SK-N-SH (cell line): ENCODE measurements around the gene PITPNB. TPM values are rescaled to one million over a fixed set of nuclear protein-coding genes. Genes with fewer than 3 reads are reported as not detected.

Source experiments
- CTCF ChIA-PET: fragments of 300-600, 350-600 bp; formaldehyde crosslinking; extraction: SDS; loops from one replicate; lab custom pipeline; 2021; lab: Yijun Ruan, JAX
- POLR2A ChIA-PET: fragments of 350-600 bp; sonication (Branson Sonifier 250); formaldehyde crosslinking; extraction: SDS; loops from one replicate; lab custom pipeline; 2020; ENCODE audit warnings: antibody characterized with exemption, inconsistent platforms; lab: Yijun Ruan, JAX
- DNase-seq: peaks from one replicate; pipeline ENCODE4 v3.0.0; 2012
- H2AFZ ChIP-seq: fragments of 200-600 bp; sonication (generic); 2 replicates; pipeline ENCODE4 v1.8.1; 2016; ENCODE audit warnings: antibody characterized with exemption, mild to moderate bottlenecking, low read depth
- H3F3A ChIP-seq: fragments of 200-600 bp; sonication (generic); replicated peaks from 2 replicates; pipeline ENCODE3; 2016; ENCODE audit warnings: antibody characterized with exemption, mild to moderate bottlenecking; ENCODE audit not compliant: insufficient read depth
- H3K27ac ChIP-seq, 2 experiments: fragments of 200-500 bp in 1 of 2; fragments of 200-600 bp in 1 of 2; sonication (Bioruptor generic) in 1 of 2; sonication (generic), shearing (Covaris generic) in 1 of 2; 2 replicates each; pipeline versions ENCODE4 v1.5.1 to v1.6.1; 2014 to 2016; ENCODE audit warnings: low read depth in 2 of 2, inconsistent platforms in 1 of 2, low read length in 1 of 2, mild to moderate bottlenecking in 1 of 2, mixed read lengths in 1 of 2
- H3K27me3 ChIP-seq: fragments of 200-600 bp; sonication (generic), shearing (Covaris generic); 2 replicates; pipeline ENCODE4 v1.6.1; 2016; ENCODE audit warnings: mixed run types; ENCODE audit not compliant: insufficient read depth
- H3K36me3 ChIP-seq, 2 experiments: fragments of 200-500 bp in 1 of 2; fragments of 200-600 bp in 1 of 2; sonication (Bioruptor generic) in 1 of 2; sonication (generic) in 1 of 2; replicated peaks in 1 of 2; 2 replicates each; pipeline versions ENCODE3 to v1.5.1; 2014 to 2016; ENCODE audit warnings: low read length in 1 of 2, mild to moderate bottlenecking in 1 of 2; ENCODE audit not compliant: insufficient read depth in 2 of 2, control insufficient read depth in 1 of 2
- H3K4me1 ChIP-seq, 2 experiments: fragments of 200-500 bp in 1 of 2; fragments of 200-600 bp in 1 of 2; sonication (Bioruptor generic) in 1 of 2; sonication (generic), shearing (Covaris generic) in 1 of 2; 2 replicates each; pipeline versions ENCODE4 v1.5.1 to v1.6.1; 2014 to 2016; ENCODE audit warnings: low read depth in 1 of 2, low read length in 1 of 2, mixed run types in 1 of 2; ENCODE audit not compliant: insufficient read depth in 2 of 2, control insufficient read depth in 1 of 2
- H3K4me2 ChIP-seq: fragments of 200-600 bp; sonication (generic), shearing (Covaris generic); 2 replicates; pipeline ENCODE4 v1.6.1; 2017; ENCODE audit warnings: mixed run types
- H3K4me3 ChIP-seq, 2 experiments: fragments of 200-500 bp in 1 of 2; fragments of 200-600 bp in 1 of 2; sonication (Bioruptor generic) in 1 of 2; sonication (generic), shearing (Covaris generic) in 1 of 2; 2 replicates each; pipeline versions ENCODE4 v1.5.1 to v1.8.1; 2014 to 2016; ENCODE audit warnings: low read depth in 2 of 2, inconsistent platforms in 1 of 2, low read length in 1 of 2, mild to moderate bottlenecking in 1 of 2, mixed read lengths in 1 of 2, moderate library complexity in 1 of 2
- H3K79me2 ChIP-seq: fragments of 200-600 bp; sonication (generic); 2 replicates; pipeline ENCODE4 v1.8.1; 2017; ENCODE audit warnings: mild to moderate bottlenecking; ENCODE audit not compliant: insufficient read depth
- H3K9ac ChIP-seq: fragments of 200-600 bp; sonication (generic); 2 replicates; pipeline ENCODE4 v1.6.1; 2017; ENCODE audit warnings: mixed run types
- H3K9me2 ChIP-seq: fragments of 200-600 bp; sonication (generic); 2 replicates; pipeline ENCODE4 v1.6.1; 2017; ENCODE audit warnings: mixed run types
- H3K9me3 ChIP-seq: fragments of 200-600 bp; sonication (generic); 2 replicates; pipeline ENCODE4 v1.6.1; 2017; ENCODE audit warnings: mixed run types, mild to moderate bottlenecking, moderate library complexity
- H4K20me1 ChIP-seq: fragments of 200-600 bp; sonication (generic); 2 replicates; pipeline ENCODE4 v1.6.1; 2017; ENCODE audit warnings: mild to moderate bottlenecking, mixed run types; ENCODE audit not compliant: insufficient read depth
- CHD2 ChIP-seq: fragments of 150-350 bp; IDR thresholded peaks from 2 replicates; pipeline ENCODE4 v1.6.1; 2018; ENCODE audit warnings: low read length; ENCODE audit not compliant: partially characterized antibody
- EP300 ChIP-seq, 2 experiments: IDR thresholded peaks; 2 replicates each; pipeline versions ENCODE4 v1.4.0 to v1.6.1; 2012; ENCODE audit warnings: borderline replicate concordance in 1 of 2, low read depth in 1 of 2, low read length in 1 of 2
- EZH2phosphoT487 ChIP-seq: fragments of 200-600 bp; sonication (generic); IDR thresholded peaks from 2 replicates; pipeline ENCODE4 v1.6.1; 2017; ENCODE audit warnings: low read depth, mixed run types, mild to moderate bottlenecking, antibody characterized with exemption, moderate library complexity, borderline replicate concordance
- FOSL2 ChIP-seq: IDR thresholded peaks from 2 replicates; pipeline ENCODE4 v1.4.0; 2012; ENCODE audit warnings: low read depth, mild to moderate bottlenecking, moderate library complexity, borderline replicate concordance
- FOXJ3 ChIP-seq: sonication (generic); formaldehyde crosslinking; IDR thresholded peaks from 2 replicates; pipeline ENCODE4 v1.5.1; 2020; ENCODE audit warnings: mild to moderate bottlenecking, missing genetic modification reagents
- GABPA ChIP-seq: IDR thresholded peaks from 2 replicates; pipeline ENCODE4 v1.4.0; 2012; ENCODE audit warnings: low read depth, mild to moderate bottlenecking
- GATA2 ChIP-seq: sonication (generic); formaldehyde crosslinking; IDR thresholded peaks from 2 replicates; pipeline ENCODE4 v1.5.0; 2020; ENCODE audit warnings: mild to moderate bottlenecking, missing genetic modification reagents
- JUND ChIP-seq: IDR thresholded peaks from 2 replicates; pipeline ENCODE4 v1.4.0; 2012
- MXI1 ChIP-seq: IDR thresholded peaks from 2 replicates; pipeline ENCODE4 v1.6.1; 2012; ENCODE audit warnings: mild to moderate bottlenecking, low read depth, low read length, improper control_type of control experiment
- NFIC ChIP-seq: IDR thresholded peaks from 2 replicates; pipeline ENCODE4 v1.4.0; 2012; ENCODE audit warnings: borderline replicate concordance
- NRF1 ChIP-seq: IDR thresholded peaks from 2 replicates; pipeline ENCODE4 v1.6.1; 2012; ENCODE audit warnings: low read depth, mild to moderate bottlenecking, low read length
- POLR2AphosphoS5 ChIP-seq: IDR thresholded peaks from 2 replicates; pipeline ENCODE4 v1.6.1; 2012; ENCODE audit warnings: low read depth, low read length
- RAD21 ChIP-seq: IDR thresholded peaks from 2 replicates; pipeline ENCODE4 v1.6.1; 2012; ENCODE audit warnings: mild to moderate bottlenecking, low read length
- RCOR1 ChIP-seq: fragments of 150-350 bp; IDR thresholded peaks from 2 replicates; pipeline ENCODE4 v1.6.1; 2017; ENCODE audit warnings: antibody characterized with exemption, low read length
- SMC3 ChIP-seq: IDR thresholded peaks from 2 replicates; pipeline ENCODE4 v1.6.1; 2012; ENCODE audit warnings: low read depth, low read length, improper control_type of control experiment
- TAF1 ChIP-seq: IDR thresholded peaks from 2 replicates; pipeline ENCODE4 v1.6.1; 2012; ENCODE audit warnings: low read depth, mild to moderate bottlenecking, low read length, moderate library complexity, borderline replicate concordance
- TCF12 ChIP-seq: IDR thresholded peaks from 2 replicates; pipeline ENCODE4 v1.4.0; 2012
- TEAD4 ChIP-seq: IDR thresholded peaks from 2 replicates; pipeline ENCODE4 v1.4.0; 2012; ENCODE audit warnings: mild to moderate bottlenecking, borderline replicate concordance; ENCODE audit not compliant: insufficient read depth
- YY1 ChIP-seq: IDR thresholded peaks from 2 replicates; pipeline ENCODE4 v1.4.0; 2012; ENCODE audit warnings: low read depth, mild to moderate bottlenecking
- polyA plus RNA-seq, 3 experiments: library from polyadenylated mRNA; depleted of rRNA; stranded (reverse); fragments of >200 nt; gene quantifications; 2 replicates each; pipeline ENCODE4 v1.2.3, GENCODE V29; 2012
- TF ChIP-seq, protein P1 (sequence below): fragments of 150-350 bp; IDR thresholded peaks from 2 replicates; pipeline ENCODE4 v1.6.1; 2017; ENCODE audit warnings: antibody characterized with exemption, low read length, low read depth, borderline replicate concordance
- TF ChIP-seq, protein P2 (sequence below): IDR thresholded peaks from 2 replicates; pipeline ENCODE4; 2012
- TF ChIP-seq, protein P3 (sequence below): fragments of 200-600 bp; sonication (generic); IDR thresholded peaks from 2 replicates; pipeline ENCODE4 v1.6.1; 2017; ENCODE audit warnings: antibody characterized with exemption, mild to moderate bottlenecking, moderate library complexity

Gene PITPNB
- polyA plus RNA-seq, 1 of the 3 experiments (the other 2 are of a cell fraction), result 32.3 TPM

DNA sequence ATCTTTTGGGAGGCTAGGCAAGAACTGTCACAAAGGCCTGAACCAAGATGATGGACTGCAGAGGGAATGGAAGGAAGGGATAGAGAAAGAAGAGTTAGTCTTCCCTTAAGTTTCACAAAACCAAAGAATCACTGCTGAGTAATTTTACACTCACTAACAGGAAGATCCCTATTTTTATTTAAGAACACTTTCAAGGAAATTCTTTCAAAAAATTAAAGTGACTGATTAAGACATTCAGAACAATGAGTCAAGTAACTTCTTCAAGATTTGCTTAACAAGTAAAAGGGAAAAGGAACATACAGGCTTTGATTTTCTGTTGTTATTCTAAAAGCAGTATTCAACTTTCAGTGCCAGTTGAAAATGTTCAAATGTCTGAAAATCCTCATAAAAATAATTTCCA is 3.1 kb downstream of the PITPNB start (continued):
- TF ChIP-seq, protein P1, sequence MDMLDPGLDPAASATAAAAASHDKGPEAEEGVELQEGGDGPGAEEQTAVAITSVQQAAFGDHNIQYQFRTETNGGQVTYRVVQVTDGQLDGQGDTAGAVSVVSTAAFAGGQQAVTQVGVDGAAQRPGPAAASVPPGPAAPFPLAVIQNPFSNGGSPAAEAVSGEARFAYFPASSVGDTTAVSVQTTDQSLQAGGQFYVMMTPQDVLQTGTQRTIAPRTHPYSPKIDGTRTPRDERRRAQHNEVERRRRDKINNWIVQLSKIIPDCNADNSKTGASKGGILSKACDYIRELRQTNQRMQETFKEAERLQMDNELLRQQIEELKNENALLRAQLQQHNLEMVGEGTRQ, result no peak
- TF ChIP-seq EZH2phosphoT487 (no peak), RAD21 (no peak)

DNA sequence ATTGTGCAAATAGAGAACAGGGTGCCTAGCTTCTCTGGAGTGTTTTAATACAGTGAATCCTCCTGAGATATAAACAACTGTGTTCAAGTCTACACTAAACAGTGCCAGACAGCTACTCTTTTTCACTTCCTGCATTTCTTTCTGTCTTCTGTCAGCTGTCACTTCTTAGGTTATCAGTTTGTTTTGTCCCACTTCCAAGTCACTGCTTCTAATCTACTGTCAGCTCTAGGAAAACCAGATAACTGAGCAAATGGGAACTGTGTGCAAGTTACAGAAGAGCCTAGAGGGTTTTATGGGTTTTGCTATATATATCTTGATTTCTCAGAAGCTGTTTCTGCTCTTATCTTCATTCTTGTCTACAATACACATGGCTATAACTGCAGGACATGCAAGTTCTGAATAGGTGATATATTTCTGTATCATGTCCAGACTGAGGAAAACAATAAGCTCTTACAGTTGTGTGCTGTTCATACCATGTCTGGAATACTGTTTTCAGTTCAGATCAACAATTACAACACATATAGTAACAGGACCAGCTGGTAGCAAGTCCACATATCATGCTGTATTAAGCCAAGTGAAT is 5.8 kb downstream of the PITPNB start:
- H3K36me3 ChIP-seq, result peaks cover 42 to 44% of the 10 kb centered on the region in 2 experiments
- H3K4me1 ChIP-seq, result peaks cover 23 to 53% of the 10 kb centered on the region in 2 experiments; a peak in 3 of 4 replicates
- H3K9me3 ChIP-seq, result no peaks in the 10 kb centered on the region
- H4K20me1 ChIP-seq, result peaks cover 73% of the 10 kb centered on the region
- ChIA-PET CTCF (interaction anchor here (0.7 to 11.5 kb wide), 8 partner anchors 14 to 91 kb away, joined by 3 to 150 read pairs (median 4); no protein-coding TSS in a partner anchor), POLR2A (interaction anchor here (0.7 to 1.4 kb wide), 9 partner anchors 10 to 970 kb away, joined by 3 to 7 read pairs (median 3); partner anchors contain the start of genes XBP1 and ZNRF3)
- no peak overlapping the region for H3K4me3 ChIP-seq
- H3F3A ChIP-seq, result peaks cover 6% of the 10 kb centered on the region
- H3K79me2 ChIP-seq, result peaks cover 100% of the 10 kb centered on the region
- H3K9me2 ChIP-seq, result no peaks in the 10 kb centered on the region
- H3K9ac ChIP-seq, result no peak overlapping the region
- DNase-seq, result peak; percentile 66
- TF ChIP-seq TAF1 (no peak), GABPA (no peak), MXI1 (peak; percentile 83), POLR2AphosphoS5 (peak; percentile 90), NFIC (peak; percentile 80; the same call in 1 of the 2 replicates), TCF12 (peak; percentile 97), YY1 (no peak), JUND (peak; percentile 65), FOSL2 (no peak), SMC3 (no peak), RAD21 (0 out of 2 replicates have a peak, but pooled peaks have one; percentile 8), TEAD4 (peak; percentile 63; the same call in 1 of the 2 replicates), GATA2 (CRISPR knock-in tag) (peak; percentile 100), CHD2 (peak; percentile 77), FOXJ3 (CRISPR knock-in tag) (peak; percentile 97), NRF1 (no peak), RCOR1 (peak; percentile 95), EP300 (IDR thresholded peaks at IDR 0.05; ENCODE audit: borderline replicate concordance in 1 of 2, low read depth in 1 of 2, low read length in 1 of 2) (peak; percentile 37 to 100; a peak in 3 of 4 replicates)
- TF ChIP-seq, protein P2, sequence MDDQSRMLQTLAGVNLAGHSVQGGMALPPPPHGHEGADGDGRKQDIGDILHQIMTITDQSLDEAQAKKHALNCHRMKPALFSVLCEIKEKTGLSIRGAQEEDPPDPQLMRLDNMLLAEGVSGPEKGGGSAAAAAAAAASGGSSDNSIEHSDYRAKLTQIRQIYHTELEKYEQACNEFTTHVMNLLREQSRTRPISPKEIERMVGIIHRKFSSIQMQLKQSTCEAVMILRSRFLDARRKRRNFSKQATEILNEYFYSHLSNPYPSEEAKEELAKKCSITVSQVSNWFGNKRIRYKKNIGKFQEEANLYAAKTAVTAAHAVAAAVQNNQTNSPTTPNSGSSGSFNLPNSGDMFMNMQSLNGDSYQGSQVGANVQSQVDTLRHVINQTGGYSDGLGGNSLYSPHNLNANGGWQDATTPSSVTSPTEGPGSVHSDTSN, result peak; percentile 85
- TF ChIP-seq, protein P3, sequence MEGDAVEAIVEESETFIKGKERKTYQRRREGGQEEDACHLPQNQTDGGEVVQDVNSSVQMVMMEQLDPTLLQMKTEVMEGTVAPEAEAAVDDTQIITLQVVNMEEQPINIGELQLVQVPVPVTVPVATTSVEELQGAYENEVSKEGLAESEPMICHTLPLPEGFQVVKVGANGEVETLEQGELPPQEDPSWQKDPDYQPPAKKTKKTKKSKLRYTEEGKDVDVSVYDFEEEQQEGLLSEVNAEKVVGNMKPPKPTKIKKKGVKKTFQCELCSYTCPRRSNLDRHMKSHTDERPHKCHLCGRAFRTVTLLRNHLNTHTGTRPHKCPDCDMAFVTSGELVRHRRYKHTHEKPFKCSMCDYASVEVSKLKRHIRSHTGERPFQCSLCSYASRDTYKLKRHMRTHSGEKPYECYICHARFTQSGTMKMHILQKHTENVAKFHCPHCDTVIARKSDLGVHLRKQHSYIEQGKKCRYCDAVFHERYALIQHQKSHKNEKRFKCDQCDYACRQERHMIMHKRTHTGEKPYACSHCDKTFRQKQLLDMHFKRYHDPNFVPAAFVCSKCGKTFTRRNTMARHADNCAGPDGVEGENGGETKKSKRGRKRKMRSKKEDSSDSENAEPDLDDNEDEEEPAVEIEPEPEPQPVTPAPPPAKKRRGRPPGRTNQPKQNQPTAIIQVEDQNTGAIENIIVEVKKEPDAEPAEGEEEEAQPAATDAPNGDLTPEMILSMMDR, result no peak
- H3K4me2 ChIP-seq, result peak overlapping the region; percentile 35; the same call in 1 of the 2 replicates
- H3K27me3 ChIP-seq, result no peaks in the 10 kb centered on the region
- no peak overlapping the region for H2AFZ ChIP-seq
- peak overlapping the region; percentile 7 to 100; a peak in 3 of 4 replicates for H3K27ac ChIP-seq
